SK-N-SH (cell line): ENCODE results near the gene USP47. TPM values are rescaled to one million over a fixed set of nuclear protein-coding genes. Genes with fewer than 3 reads are reported as not detected.

Experiments
- CTCF ChIA-PET: fragments of 300-600, 350-600 bp; formaldehyde crosslinking; extraction: SDS; loops from one replicate; lab custom pipeline; 2021; lab: Yijun Ruan, JAX
- POLR2A ChIA-PET: fragments of 350-600 bp; sonication (Branson Sonifier 250); formaldehyde crosslinking; extraction: SDS; loops from one replicate; lab custom pipeline; 2020; ENCODE audit warnings: antibody characterized with exemption, inconsistent platforms; lab: Yijun Ruan, JAX
- DNase-seq: peaks from one replicate; pipeline ENCODE4 v3.0.0; 2012
- H2AFZ ChIP-seq: fragments of 200-600 bp; sonication (generic); 2 replicates; pipeline ENCODE4 v1.8.1; 2016; ENCODE audit warnings: antibody characterized with exemption, mild to moderate bottlenecking, low read depth
- H3F3A ChIP-seq: fragments of 200-600 bp; sonication (generic); replicated peaks from 2 replicates; pipeline ENCODE3; 2016; ENCODE audit warnings: antibody characterized with exemption, mild to moderate bottlenecking; ENCODE audit not compliant: insufficient read depth
- H3K27ac ChIP-seq, 2 experiments: fragments of 200-500 bp in 1 of 2; fragments of 200-600 bp in 1 of 2; sonication (Bioruptor generic) in 1 of 2; sonication (generic), shearing (Covaris generic) in 1 of 2; 2 replicates each; pipeline versions ENCODE4 v1.5.1 to v1.6.1; 2014 to 2016; ENCODE audit warnings: low read depth in 2 of 2, inconsistent platforms in 1 of 2, low read length in 1 of 2, mild to moderate bottlenecking in 1 of 2, mixed read lengths in 1 of 2
- H3K27me3 ChIP-seq: fragments of 200-600 bp; sonication (generic), shearing (Covaris generic); 2 replicates; pipeline ENCODE4 v1.6.1; 2016; ENCODE audit warnings: mixed run types; ENCODE audit not compliant: insufficient read depth
- H3K36me3 ChIP-seq, 2 experiments: fragments of 200-500 bp in 1 of 2; fragments of 200-600 bp in 1 of 2; sonication (Bioruptor generic) in 1 of 2; sonication (generic) in 1 of 2; replicated peaks in 1 of 2; 2 replicates each; pipeline versions ENCODE3 to v1.5.1; 2014 to 2016; ENCODE audit warnings: low read length in 1 of 2, mild to moderate bottlenecking in 1 of 2; ENCODE audit not compliant: insufficient read depth in 2 of 2, control insufficient read depth in 1 of 2
- H3K4me1 ChIP-seq, 2 experiments: fragments of 200-500 bp in 1 of 2; fragments of 200-600 bp in 1 of 2; sonication (Bioruptor generic) in 1 of 2; sonication (generic), shearing (Covaris generic) in 1 of 2; 2 replicates each; pipeline versions ENCODE4 v1.5.1 to v1.6.1; 2014 to 2016; ENCODE audit warnings: low read depth in 1 of 2, low read length in 1 of 2, mixed run types in 1 of 2; ENCODE audit not compliant: insufficient read depth in 2 of 2, control insufficient read depth in 1 of 2
- H3K4me2 ChIP-seq: fragments of 200-600 bp; sonication (generic), shearing (Covaris generic); 2 replicates; pipeline ENCODE4 v1.6.1; 2017; ENCODE audit warnings: mixed run types
- H3K4me3 ChIP-seq, 2 experiments: fragments of 200-500 bp in 1 of 2; fragments of 200-600 bp in 1 of 2; sonication (Bioruptor generic) in 1 of 2; sonication (generic), shearing (Covaris generic) in 1 of 2; 2 replicates each; pipeline versions ENCODE4 v1.5.1 to v1.8.1; 2014 to 2016; ENCODE audit warnings: low read depth in 2 of 2, inconsistent platforms in 1 of 2, low read length in 1 of 2, mild to moderate bottlenecking in 1 of 2, mixed read lengths in 1 of 2, moderate library complexity in 1 of 2
- H3K79me2 ChIP-seq: fragments of 200-600 bp; sonication (generic); 2 replicates; pipeline ENCODE4 v1.8.1; 2017; ENCODE audit warnings: mild to moderate bottlenecking; ENCODE audit not compliant: insufficient read depth
- H3K9ac ChIP-seq: fragments of 200-600 bp; sonication (generic); 2 replicates; pipeline ENCODE4 v1.6.1; 2017; ENCODE audit warnings: mixed run types
- H3K9me2 ChIP-seq: fragments of 200-600 bp; sonication (generic); 2 replicates; pipeline ENCODE4 v1.6.1; 2017; ENCODE audit warnings: mixed run types
- H3K9me3 ChIP-seq: fragments of 200-600 bp; sonication (generic); 2 replicates; pipeline ENCODE4 v1.6.1; 2017; ENCODE audit warnings: mixed run types, mild to moderate bottlenecking, moderate library complexity
- H4K20me1 ChIP-seq: fragments of 200-600 bp; sonication (generic); 2 replicates; pipeline ENCODE4 v1.6.1; 2017; ENCODE audit warnings: mild to moderate bottlenecking, mixed run types; ENCODE audit not compliant: insufficient read depth
- FOXM1 ChIP-seq: IDR thresholded peaks from 2 replicates; pipeline ENCODE4 v1.4.0; 2012; ENCODE audit warnings: low read depth, mild to moderate bottlenecking
- GABPA ChIP-seq: IDR thresholded peaks from 2 replicates; pipeline ENCODE4 v1.4.0; 2012; ENCODE audit warnings: low read depth, mild to moderate bottlenecking
- IRF3 ChIP-seq: fragments of 150-350 bp; IDR thresholded peaks from 2 replicates; pipeline ENCODE4 v1.6.1; 2016; ENCODE audit warnings: mild to moderate bottlenecking, low read depth, low read length
- MEF2A ChIP-seq: IDR thresholded peaks from 2 replicates; pipeline ENCODE4 v1.4.0; 2012; ENCODE audit warnings: low read depth, borderline replicate concordance
- MXI1 ChIP-seq: IDR thresholded peaks from 2 replicates; pipeline ENCODE4 v1.6.1; 2012; ENCODE audit warnings: mild to moderate bottlenecking, low read depth, low read length, improper control_type of control experiment
- POLR2AphosphoS5 ChIP-seq: IDR thresholded peaks from 2 replicates; pipeline ENCODE4 v1.6.1; 2012; ENCODE audit warnings: low read depth, low read length
- REST ChIP-seq: IDR thresholded peaks from 2 replicates; pipeline ENCODE4 v1.6.1; 2012; ENCODE audit warnings: mild to moderate bottlenecking, low read depth, low read length, moderate library complexity
- RFX5 ChIP-seq: IDR thresholded peaks from 2 replicates; pipeline ENCODE4 v1.6.1; 2012; ENCODE audit warnings: mild to moderate bottlenecking, improper control_type of control experiment, low read length
- RXRA ChIP-seq: IDR thresholded peaks from 2 replicates; pipeline ENCODE4 v1.4.0; 2012; ENCODE audit warnings: low read depth, mild to moderate bottlenecking, borderline replicate concordance
- SIN3A ChIP-seq: IDR thresholded peaks from 2 replicates; pipeline ENCODE4 v1.6.1; 2012; ENCODE audit warnings: low read depth, mild to moderate bottlenecking, low read length, moderate library complexity, borderline replicate concordance
- TAF1 ChIP-seq: IDR thresholded peaks from 2 replicates; pipeline ENCODE4 v1.6.1; 2012; ENCODE audit warnings: low read depth, mild to moderate bottlenecking, low read length, moderate library complexity, borderline replicate concordance
- TCF12 ChIP-seq: IDR thresholded peaks from 2 replicates; pipeline ENCODE4 v1.4.0; 2012
- WGBS: methylation state at CpG from one replicate; pipeline ENCODE4 v1.1.6; 2017; ENCODE audit warnings: low lambda C conversion rate; 5-methylcytosine and 5-hydroxymethylcytosine counted together
- polyA plus RNA-seq, 3 experiments: library from polyadenylated mRNA; depleted of rRNA; stranded (reverse); fragments of >200 nt; gene quantifications; 2 replicates each; pipeline ENCODE4 v1.2.3, GENCODE V29; 2012

Gene USP47
- polyA plus RNA-seq, 1 of the 3 experiments (the other 2 are of a cell fraction), result 10.3 TPM

GRCh38 chr11:11956006-11956405 lies 114.2 kb downstream of the USP47 start:
- no peaks in the 10 kb centered on the region for H3K79me2 ChIP-seq
- CTCF ChIA-PET, result interaction anchor here (1.5 to 4.1 kb wide), 3 partner anchors 9 to 49 kb away, joined by 3 to 35 read pairs (median 8); no protein-coding TSS in a partner anchor
- no peaks in the 10 kb centered on the region for H3K27me3 ChIP-seq
- H3K9ac ChIP-seq, result no peak overlapping the region
- no peaks in the 10 kb centered on the region for H3K9me3 ChIP-seq
- no peak overlapping the region for H3K4me2 ChIP-seq
- H3F3A ChIP-seq, result peaks cover 58% of the 10 kb centered on the region
- POLR2A ChIA-PET, result no interaction called here
- H4K20me1 ChIP-seq, result no peaks in the 10 kb centered on the region
- no peaks in the 10 kb centered on the region for H3K9me2 ChIP-seq
- H3K36me3 ChIP-seq, result peaks cover 64 to 66% of the 10 kb centered on the region in 2 experiments
- H2AFZ ChIP-seq, result no peak overlapping the region
- 94% methylated on average over 5 of the region's 5 CpGs for WGBS
- TF ChIP-seq MEF2A (no peak), MXI1 (no peak), GABPA (no peak), REST (no peak), FOXM1 (no peak), TCF12 (no peak), SIN3A (no peak), RXRA (no peak), TAF1 (no peak), IRF3 (no peak), RFX5 (no peak), POLR2AphosphoS5 (no peak)
- no peak overlapping the region; a peak in 1 of 4 replicates for H3K27ac ChIP-seq
- peaks cover 0 to 4% of the 10 kb centered on the region in 2 experiments; a peak in 2 of 4 replicates for H3K4me1 ChIP-seq
- DNase-seq, result no peak
- no peak overlapping the region for H3K4me3 ChIP-seq
